HG02763 (cell line): Measurements from ENCODE around the gene KCNE2.
"Not testable (repeated sequence)": the region's sequence is repeated elsewhere in the genome, so short reads cannot be mapped to it uniquely, and the experiment has no call there.

ENCODE experiments used
- ATAC-seq: cut with Tn5 transposase; IDR thresholded peaks from one replicate; pipeline ENCODE4 v1.9.1; 2021; ENCODE audit warnings: mild to moderate bottlenecking, moderate library complexity; ENCODE audit not compliant: unreplicated experiment

KCNE2 gene

DNA sequence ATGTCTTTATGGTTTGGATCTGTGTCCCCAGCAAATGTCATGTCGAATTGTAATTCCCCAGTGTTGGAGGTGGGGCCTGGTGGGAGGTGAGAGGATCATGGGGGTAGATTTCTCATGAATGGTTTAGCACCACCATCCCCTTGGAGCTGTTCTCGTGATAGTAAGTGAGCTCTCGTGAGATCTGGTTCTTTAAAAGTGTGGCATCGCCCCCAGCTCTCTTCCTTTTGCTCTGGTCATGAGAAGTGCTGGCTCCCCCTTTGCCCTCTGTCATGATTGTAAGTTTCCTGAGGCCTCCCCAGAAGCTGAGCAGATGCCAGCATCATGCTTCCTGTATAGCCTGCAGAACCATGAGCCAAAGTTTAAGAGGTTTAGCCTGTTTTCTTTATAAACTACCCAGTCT, 11.2 kb upstream of the KCNE2 start:
- ATAC-seq: no peak

DNA sequence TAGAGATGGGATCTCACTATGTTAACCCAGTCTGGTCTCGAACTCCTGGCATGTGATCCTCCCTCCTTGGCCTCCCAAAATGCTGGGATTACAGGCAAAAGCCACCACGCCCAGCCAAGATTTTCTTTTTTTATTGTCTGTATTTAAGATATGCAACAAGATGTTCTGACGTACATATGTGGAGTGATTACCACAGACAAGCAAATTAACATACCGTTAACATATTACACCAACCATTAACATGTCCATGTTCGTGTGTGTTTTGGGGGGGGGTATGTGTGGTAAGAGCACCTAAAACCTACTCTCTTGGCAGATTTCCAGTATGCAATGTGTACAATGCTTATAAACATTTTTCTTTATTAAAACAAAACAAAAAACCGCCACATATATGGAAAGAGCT, 10.6 kb upstream of the KCNE2 start:
- ATAC-seq: no peak

DNA sequence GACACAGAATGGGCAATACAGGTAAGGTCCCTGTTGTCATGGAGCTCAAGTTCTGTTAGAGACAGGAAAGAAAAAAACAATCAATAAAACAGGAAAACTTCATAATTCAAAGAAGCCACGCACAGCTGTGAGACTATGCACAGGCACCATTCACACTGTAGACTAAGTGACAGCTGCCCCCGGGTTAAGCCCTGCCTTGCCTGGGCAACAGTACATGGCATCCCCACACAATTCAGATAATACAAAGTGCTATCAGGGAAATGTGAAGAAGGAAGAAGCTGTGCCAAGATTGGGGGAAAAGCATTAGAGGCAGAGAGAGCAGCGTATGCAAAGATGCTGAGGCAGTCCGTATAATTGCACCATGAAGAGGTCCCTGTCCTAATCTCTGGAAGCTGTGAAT, 9.0 kb upstream of the KCNE2 start:
- no peak for ATAC-seq

DNA sequence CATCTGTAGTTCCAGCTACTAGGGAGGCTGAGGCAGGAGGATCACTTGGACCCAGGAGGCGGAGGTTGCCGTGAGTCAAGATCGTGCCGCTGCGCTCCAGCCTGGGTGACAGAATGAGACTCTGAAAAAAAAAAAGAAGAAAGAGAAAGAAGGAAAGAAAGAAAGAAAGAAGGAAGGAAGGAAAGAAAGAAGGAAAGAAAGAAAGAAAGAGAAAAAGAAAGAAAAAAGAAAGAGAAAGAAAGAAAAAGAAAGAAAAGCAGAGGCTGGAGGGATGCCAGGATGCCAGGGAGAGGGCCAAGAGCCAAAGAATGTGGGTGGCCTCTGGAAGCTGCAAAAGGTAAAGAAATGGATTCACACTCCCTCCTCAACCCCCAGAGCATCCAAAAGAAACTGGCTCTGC, 8.2 kb upstream of the KCNE2 start:
- ATAC-seq: no peak

DNA sequence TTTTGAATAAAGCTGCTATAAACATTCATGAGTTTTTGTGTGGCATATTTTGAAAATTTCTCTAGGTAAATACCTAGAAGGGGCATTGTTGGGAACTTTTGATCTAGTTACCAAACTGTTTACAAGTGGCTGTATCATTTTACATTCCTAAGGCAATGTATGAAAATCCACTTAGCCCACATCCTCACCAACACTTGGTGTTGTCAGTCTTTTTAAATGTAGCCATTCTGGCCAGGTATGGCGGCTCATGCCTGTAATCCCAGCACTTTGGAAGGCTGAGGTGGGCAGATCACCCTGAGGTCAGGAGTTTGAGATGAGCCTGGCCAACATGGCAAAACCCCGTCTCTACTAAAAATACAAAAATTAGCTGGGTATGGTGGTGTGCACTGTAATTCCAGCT, 5.9 kb upstream of the KCNE2 start:
- ATAC-seq: no peak

DNA sequence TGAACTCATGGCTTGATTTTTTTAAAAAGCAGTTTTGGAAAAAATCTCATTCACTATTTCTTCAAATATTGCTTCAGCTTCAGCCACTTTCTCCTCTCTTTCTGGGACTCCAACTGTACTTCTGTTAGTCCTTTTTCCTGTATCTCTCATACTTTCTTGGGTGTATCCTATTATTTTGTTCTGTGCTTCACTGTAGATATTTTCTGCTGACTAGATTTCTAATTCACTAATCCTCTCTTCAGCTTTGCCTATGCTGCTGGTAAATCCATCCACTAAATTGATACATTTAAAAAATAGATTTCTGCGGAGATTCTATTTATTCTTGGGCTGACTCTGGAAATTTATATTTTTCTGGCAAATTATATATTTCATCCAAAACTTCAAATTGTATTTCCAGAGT, 4.9 kb upstream of the KCNE2 start:
- no peak for ATAC-seq

DNA sequence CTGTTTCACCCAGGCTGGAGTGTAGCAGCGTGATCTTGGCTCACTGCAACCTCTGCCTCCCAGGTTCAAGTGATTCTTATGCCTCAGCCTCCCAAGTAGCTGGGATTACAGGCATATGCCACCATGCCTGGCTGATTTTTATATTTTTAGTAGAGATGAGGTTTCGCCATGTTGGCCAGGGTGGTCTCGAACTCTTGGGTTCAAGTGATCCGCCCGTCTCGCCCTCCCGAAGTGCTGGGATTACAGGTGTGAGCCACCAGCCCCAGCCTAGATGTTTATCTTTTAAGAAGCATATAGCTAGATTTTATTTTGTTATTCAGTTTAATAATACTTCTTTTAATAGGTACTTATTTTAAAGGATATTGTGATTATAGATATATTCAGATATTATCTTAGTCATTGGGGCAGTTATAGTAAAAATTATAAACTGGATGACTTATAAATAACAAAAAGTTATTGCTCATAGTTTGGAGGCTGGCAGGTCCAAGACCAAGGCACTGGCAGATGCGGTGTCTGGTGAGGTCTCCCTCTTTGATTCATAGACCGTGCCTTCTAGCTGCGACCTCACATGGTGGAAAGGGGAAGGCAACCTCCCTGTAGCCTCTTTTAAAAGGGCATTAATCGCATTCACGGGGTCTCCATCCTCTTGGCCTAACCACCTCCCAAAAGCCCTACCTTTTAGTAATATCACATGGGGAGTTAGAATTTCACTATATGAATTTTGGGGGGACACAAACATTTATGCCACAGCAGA, 3.1 kb upstream of the KCNE2 start:
- no peak for ATAC-seq

DNA sequence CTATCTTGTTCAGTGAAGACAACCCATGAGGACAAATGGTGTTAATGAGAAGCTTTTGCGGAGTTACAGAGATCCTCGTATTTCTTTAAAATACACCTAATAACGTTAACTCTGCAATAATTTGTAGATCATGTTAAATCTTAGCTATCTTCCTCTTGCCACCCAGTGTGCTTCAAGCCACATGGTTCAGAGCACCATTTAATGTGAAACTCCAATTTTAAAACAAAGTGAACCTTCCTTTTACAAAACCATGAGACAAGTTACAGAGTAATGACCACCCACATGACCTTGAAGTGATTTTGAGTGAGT, 1.7 kb upstream of the KCNE2 start:
- no peak for ATAC-seq

DNA sequence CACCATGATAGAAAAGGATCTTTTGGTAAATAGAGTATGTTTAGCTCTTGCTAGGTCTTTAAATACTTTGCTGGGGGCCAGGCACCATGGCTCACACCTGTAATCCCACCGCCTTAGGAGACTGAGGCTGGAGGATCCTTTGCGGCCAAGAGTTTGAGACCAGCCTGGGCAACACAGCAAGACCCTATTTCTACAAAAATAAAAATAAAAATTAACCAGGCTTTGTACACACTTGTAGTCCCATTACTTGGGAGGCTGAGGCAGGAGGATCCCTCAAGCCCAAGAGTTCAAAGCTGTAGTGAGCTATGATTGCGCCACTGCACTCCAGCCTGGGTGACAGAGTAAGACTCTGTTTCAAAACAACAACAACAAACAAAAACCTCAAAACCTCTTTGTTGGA, 1.1 kb upstream of the KCNE2 start:
- ATAC-seq: no peak

DNA sequence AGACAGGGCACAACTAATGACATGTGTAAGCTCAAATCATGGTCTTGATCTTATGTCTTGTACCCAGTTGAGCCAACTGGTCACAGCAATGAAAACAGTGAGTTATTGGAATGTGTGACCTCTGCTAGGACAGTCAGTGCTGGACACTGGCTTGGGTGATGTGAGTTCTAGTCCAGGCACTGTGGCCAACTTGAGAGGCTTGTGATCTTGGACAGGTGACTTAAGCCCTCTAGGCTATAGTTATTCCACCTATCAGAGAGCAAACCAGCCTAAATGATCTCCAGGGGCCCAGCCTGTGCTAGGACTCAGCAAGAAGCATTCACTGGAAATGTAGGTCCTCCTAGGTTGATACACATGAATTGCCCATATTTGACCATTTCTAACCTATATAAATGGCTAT, 1.1 kb downstream of the KCNE2 start:
- ATAC-seq: no peak

DNA sequence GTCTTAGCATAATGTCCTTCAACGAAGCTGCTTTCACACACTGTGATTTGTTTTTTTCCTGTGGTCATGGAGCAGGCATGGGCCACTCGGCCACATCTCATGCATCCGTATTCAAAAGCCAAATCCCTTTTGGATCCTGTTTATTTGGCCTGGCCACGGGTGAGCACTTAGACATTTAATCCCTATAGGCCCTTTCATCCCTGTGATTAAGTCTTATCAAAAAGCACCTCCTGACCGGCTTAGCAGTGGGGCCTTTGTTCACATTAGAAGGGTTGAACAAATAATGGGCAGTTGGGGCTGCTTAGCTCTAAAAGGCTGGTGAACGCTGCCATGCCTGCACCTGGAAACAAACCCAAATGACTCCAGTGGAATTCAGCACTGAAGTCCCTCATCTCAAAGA, 2.0 kb downstream of the KCNE2 start:
- no peak for ATAC-seq

DNA sequence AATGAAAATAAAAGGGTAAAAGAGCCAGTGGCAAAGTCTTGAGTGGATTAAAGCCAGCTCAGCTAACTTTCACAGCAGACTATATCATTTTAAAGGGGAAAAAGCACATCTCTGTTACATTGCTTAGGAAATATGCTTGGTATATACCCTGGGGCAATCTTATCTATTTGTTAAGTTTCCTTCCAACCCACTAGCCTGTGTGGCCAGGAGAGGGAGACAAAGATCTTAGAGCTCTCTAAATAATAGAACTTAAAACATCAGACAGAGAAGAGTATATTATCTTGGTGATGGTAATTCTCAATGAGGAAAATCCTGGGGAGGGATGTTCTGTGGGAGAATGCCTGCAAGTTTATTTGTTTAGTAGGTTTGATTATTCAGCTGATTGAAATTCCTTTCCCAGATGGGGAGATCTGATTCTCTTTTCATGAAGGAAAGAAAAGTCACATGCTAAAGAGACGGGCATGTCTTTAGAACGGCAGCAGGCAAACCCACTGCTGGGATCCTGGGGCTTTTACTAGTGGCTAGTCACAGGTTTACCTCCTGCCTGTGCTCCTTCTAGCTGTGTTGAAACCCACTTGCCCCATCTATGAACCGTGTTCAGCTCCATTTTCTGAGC, 3.6 kb downstream of the KCNE2 start:
- ATAC-seq: no peak

DNA sequence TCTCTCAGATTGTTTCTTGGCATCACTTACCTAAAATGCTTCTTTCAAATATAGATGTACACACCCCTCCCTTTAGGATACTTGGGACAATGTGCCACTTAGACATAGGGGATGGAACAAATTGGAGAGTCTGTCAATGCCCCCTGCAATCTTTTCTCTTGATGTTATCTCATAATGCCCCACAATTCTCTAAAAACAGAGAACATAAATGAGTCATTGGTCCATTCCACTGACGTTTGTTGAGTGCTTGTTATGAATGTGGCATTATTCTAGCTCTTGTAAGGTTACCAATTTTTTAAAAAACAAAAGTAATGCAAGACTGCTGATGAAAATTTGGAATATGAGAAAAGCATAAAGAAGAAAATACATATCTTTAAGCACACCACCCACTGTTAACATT, 5.9 kb downstream of the KCNE2 start:
- ATAC-seq: no peak

DNA sequence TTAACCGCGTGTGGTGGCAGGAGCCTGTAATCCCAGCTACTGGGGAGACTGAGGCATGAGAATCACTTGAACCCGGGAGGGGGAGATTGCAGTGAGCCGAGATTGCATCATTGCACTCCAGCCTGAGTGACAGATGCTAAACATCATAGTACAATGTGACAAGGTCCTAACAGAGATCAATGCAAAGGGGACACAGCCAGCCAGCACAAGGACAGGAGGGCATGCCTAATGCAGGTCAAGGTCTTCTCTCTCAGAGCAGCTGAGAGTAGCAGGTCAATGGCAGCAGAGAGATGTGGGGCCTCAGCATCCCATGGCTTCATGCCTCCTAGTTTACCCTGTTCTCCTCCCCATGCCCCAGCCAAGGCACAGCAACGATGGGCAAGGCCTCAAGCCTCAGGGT, 8.5 kb downstream of the KCNE2 start:
- ATAC-seq: no peak

DNA sequence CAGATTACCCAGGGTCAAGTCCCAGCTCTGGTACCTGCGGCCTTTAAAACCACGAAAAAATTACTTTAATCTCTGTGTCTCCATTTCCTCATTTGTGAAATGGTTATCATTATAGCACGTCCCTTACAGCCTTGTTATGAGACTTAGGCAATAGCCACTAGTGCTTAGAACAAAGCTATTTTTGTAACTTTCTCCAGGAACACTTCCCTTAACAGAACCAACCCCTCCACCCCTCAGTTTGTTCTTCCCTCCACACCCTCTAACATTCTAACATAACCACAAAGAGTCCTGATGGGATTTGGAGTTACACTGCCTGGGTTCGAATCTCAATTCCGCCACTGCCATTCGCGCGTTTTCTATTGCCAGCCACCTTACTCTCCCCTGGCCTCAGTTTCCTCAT, 10.7 kb downstream of the KCNE2 start:
- not testable (repeated sequence) for ATAC-seq

DNA sequence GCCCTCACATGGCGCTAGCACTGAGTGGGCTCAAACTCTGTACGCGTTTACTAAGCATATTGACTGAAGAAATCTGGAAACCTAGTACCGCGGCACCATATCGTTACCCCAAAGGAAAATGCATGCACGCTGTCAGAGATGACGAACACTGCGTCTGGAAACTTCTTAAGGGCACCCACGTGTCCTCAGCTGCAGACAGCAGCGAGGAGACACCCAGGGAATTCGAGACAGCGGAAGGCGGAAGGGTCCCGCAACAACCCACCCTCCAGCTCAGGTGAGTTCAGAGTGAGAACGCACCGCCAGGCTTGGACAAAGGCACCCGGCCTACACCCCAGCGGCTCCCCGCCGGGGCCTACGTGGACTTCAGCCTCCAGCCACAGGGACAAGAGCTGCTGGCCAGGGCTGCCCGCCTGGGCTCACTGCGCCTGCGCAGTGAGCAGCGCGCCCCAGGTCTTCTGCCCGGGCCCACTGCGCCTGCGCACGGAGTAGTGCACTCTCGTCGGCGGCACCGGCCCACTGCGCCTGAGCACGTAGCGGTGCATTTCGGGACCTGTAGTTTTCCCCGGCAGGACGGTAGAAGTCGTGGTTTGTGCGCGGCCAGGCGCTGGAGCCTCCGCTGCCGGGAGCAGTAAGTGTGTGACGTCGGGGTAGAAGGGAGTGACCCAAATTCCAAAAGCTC, 11.3 kb downstream of the KCNE2 start, which contains the start of gene SMIM11:
Gene SMIM11, plus strand, starts transcription at position 568 of the 679 bp plus-strand sequence. CDS start 3,998 bp downstream, outside the sequence.
- peak; percentile 94 for ATAC-seq

DNA sequence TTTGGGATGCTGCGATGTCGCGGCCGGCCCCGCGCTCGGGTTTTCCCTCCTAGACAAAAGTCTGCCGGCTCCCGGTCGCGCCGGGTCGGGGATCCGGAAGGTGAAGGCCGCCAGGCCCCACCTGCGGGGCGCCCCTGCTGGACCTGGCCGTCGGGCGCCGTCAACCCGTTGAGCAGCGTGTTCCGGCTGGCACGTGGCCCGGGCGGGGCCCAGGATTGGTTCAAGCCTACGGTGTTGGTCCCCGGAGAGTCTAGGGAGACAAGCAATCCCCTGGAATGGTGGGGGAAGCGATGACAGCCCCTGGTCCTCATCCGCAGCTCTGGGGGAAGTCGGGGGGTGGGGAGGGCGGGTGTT, 11.8 kb downstream of the KCNE2 start:
- ATAC-seq: peak; percentile 49

DNA sequence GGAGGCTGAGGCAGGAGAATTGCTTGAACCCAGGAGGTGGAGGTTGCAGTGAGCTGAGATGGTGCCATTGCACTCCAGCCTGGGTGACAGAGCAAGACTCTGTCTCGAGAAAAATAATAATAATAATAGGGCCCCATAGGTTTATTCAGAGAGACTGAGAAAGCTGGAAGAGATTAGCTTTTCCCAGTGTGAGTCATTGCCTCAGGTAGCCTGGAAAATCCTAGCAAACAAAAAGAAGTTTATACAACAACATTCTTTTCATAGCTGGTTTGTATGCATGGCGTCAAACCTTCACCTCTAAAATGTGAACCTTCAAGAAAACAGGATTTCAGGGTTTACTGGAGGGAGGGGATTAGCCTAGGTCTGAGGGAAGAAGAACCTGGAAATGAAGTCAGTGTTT, 19.3 kb downstream of the KCNE2 start:
- ATAC-seq: not testable (repeated sequence)

DNA sequence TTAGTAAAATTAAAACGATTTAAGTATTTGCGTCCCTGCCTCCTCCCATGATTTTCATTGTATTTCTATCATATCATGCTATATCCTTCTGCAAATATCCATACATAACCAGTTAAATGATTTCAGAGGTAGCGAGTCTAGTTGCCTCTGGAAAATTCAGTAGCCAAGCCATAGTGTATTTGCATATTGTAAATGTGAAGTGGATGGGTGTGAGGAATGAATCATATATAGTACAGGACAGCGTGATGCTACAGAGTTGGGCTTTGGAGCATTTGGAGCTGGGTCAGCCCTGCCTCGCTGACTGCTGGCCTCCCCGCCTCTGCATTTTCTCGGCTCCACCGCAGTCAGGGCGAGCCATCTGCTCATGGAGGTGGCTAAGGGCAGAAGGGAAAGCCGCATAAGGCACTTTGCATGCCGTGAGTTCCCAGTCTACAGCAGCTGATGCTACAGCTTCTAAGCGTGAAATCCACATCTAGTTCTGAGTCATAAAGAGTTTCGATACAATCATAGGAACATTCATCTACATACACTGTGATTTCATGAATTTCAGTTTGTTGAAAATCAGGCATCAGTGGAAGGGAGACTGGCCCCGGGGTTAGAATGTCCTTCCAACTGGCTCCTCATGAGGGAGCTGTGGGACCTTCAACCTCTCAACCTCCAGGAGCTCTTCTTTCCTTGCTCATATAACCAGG, 20.1 kb downstream of the KCNE2 start:
- peak; percentile 95 for ATAC-seq

DNA sequence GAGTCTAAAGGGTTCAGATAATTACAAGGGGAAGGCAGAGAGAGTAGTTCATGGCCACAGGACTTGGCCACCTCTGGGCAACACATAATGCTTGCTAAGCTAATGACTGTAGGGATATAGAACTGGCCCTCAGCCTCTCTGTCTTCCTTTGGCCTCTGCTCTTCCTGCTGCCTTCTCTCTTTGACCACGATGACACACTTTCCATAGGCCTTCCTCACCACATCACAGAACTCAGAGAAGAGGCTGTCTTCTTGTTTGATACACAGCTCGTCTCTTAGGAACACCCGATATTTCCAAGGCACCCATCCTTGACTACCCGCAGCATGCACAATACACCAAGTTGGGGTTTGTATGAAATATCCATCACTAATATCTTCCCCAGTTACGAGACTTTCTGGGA, 36.7 kb downstream of the KCNE2 start:
- not testable (repeated sequence) for ATAC-seq

DNA sequence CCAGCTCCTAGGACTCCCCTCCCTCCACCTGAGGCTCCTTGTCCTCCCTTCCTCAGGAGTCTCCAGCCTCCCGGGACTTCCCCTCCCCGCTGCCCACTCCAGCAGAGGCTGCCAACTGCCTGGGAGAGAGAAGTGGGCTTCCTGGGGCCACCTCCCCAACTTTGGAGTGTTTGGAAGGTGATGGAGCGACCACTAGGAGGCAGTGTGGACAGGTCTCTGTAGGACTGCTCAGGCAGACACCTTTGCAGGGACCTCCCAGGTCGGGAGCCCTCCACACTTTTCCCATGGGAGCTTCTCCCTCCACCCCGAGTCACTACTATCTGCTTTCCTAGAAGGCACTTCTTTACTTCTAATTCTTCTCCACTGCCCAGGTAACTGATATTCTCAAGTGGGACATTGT, 40.9 kb downstream of the KCNE2 start:
- ATAC-seq: not testable (repeated sequence)

DNA sequence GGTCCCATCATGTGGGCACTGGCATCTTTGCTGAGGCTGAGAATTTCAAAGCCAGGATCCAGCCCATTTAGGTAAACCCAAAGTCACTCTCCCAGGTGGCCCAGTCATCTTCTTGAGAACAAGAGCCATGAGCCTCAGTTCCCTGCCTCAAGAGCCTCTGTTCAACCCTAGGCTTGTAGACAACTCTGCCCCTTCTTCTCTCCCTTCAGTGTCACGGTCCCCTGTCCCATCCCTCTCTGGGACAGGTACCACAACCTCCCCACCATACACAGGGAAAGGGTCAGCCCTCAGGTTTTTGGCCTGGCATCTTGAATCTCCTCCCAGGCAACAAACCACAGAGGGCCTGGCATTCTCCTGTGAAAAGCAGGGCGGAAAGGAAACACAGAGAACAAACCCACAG, 41.9 kb downstream of the KCNE2 start:
- not testable (repeated sequence) for ATAC-seq
